M059J (cell line): Measurements from ENCODE around the gene SLC39A9. TPM values are rescaled to one million over a fixed set of nuclear protein-coding genes. Genes with fewer than 3 reads are reported as not detected.
A peak's percentile ranks its signal among the peaks of the same experiment; 100 is the strongest.
"Not testable (repeated sequence)": the region's sequence is repeated elsewhere in the genome, so short reads cannot be mapped to it uniquely, and the experiment has no call there.

Experiments used
- DNase-seq: peaks from one replicate; pipeline ENCODE4 v3.0.0-alpha.2; 2012; ENCODE audit warnings: low read depth
- total RNA-seq: library from RNA; depleted of rRNA; stranded (reverse); fragments of >200 nt; shearing (Covaris generic); gene quantifications from 2 replicates; pipeline ENCODE4 v1.2.3, GENCODE V29; 2014

SLC39A9 gene
- total RNA-seq, 1 experiment from 2014 or later, result 108 TPM

- peak; percentile 22 for DNase-seq
Observed at GRCh38 chr14:69475194-69475818, 76.8 kb downstream of the SLC39A9 start.

DNA sequence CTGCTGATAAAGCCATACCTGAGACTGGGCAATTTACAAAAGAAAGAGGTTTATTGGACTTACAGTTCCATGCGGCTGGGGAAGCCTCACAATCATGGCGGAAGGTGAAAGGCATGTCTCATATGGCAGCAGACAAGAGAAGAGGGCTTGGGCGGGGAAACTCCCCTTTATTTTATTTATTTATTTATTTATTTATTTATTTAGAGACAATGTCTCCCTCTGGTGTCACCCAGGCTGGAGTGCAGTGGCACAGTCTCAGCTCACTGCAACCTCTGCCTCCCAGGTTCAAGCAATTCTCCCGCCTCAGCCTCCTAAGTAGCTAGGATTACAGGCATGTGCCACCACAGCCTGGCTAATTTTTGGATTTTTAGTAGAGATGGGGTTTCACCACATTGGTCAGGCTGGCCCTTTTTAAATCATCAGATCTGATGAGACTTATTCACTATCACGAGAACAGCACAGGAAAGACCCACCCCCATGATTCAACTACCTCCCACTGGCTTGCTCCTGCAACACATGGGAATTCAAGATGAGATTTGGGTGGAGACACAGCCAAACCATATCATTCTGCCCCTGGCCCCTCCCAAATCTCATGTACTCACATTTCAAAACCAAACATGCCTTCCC lies 78.4 kb downstream of the SLC39A9 start:
- not testable (repeated sequence) for DNase-seq

DNA sequence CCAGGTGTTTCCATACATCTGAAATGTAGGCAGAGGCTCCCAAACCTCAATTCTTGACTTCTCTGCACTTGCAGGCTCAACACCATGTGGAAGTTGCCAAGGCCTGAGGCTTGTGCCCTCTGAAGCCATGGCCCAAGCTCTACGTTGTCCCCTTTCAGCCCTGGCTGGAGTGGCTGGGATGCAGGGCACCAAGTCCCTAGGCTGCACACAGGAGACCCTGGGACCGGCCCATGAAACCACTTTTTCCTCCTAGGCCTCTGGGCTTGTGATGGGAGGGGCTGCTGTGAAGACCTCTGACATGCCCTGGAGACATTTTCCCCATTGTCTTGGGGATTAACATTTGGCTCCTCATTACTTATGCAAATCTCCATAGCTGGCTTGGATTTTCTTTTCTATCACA lies 79.6 kb downstream of the SLC39A9 start:
- DNase-seq, result not testable (repeated sequence)

DNA sequence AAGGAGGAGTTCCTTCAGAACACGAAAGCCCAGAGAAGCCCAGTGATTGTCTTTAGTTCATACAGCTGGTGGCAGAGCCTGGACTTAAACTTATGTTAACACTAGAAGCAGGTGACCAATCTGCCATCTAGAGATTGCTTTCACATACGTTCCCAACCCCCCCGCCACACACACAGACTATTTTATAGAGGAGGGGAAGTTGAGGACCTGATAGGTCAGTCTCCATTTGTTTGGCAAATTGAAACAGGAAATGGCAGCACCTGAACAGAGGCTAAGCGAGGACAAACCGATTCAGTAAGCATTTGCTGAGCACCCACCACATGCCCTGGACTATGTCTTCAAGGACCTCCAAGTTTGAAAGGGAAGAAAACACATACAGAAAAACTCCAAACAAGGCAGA lies 81.2 kb downstream of the SLC39A9 start:
- DNase-seq, result no peak

DNA sequence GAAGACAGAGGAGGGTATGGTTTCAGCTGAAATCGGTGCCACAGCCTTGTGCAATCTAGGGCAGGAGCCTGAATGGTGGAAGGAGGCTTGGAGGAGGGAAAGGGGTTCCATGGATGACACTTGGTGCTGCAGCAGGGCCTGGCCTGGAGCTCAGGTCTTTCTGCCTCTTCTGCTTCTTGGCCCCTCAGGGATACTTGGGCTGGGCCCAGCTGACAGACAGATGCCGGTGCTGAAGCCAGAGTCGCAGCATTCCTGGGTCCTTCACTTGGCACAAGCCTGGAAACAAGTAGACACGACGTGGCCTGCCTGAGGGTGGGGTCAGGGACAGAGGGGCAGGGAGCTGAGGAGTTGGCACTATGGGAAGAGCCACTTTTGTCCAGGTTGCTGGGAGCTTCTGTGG lies 81.6 kb downstream of the SLC39A9 start:
- no peak for DNase-seq

DNA sequence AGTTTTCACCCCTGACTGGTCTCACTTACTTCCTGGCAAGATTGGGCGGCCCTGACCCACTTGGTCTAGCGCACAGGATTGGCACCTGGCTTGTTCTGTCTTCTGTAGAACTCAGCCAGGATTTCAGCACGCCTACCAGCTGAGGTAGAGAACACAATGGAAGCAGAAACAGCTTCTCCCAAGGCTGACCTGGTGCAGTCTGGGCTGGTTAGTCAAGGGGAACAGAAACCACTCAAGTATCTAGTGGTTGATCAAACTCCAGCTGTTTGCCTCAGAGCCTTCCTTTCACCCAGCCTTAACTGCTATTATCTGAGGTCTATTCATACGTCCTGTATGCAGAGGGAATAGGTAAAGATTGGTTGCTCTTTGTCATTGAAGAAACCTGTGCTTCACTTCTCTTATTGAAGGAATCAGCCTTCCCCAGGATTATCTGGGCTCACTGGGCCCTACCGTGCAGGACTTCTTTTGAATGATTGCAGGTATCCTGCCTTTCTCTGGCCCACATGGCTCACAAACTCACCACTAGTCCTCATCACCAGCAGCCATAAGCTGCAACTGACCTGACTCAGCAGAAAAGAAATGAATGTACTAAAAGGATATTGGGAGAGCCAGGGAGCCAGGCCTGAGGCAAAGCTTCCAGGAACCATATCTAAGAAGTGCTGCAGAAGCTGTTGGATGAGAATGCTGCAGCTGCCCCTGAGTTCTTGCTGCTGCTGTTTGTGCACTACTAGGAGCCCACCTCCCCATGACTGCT lies 83.5 kb downstream of the SLC39A9 start:
- DNase-seq, result no peak

- peak; percentile 22 for DNase-seq
Observed at GRCh38 chr14:69483765-69484443, 85.4 kb downstream of the SLC39A9 start.

DNA sequence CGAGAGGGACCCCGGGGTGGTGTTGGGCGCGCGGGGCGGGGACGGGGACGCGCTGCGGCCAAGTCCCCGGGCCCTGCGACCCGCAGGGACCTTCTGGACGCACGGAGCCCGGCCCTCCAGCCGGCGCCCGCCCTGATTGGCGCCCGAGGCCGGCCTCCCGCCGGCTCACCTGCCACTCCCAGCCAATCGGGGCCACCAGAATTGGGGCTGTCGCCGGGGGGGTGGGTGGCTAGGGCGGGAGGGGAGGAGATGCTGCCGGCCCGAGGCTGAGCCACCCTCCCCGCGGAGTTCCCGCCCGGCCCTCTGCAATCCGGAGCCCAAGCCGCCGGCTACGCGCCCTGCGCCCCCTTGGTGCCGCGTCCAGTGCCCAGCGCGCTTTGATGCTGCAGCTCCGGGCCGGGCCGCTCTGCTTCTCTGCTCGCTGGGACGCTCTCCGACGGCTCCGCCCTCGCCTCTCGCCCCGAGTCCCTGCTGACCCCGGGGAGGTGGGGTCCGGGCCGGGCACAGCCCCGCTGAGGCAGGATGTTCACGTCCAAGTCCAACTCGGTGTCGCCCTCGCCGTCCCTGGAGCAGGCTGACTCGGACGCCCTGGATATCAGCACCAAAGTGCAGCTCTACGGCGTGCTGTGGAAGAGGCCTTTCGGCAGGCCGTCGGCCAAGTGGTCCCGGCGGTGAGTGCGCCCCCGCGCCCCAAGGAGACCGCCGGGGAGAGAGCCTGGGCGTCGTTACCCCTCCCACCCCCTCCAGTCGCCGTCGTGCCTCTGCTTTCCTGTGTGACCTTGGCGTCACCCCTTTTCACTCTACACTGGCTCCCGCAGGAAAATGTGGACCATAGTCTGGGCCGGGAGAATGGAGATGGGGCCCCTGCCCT lies 86.2 kb downstream of the SLC39A9 start, which contains the start of gene PLEKHD1:
TSS of gene PLEKHD1 (plus strand) at position 285 of the 871 bp plus-strand sequence. CDS start at position 523, 238 bp downstream.
- DNase-seq, result no peak

DNA sequence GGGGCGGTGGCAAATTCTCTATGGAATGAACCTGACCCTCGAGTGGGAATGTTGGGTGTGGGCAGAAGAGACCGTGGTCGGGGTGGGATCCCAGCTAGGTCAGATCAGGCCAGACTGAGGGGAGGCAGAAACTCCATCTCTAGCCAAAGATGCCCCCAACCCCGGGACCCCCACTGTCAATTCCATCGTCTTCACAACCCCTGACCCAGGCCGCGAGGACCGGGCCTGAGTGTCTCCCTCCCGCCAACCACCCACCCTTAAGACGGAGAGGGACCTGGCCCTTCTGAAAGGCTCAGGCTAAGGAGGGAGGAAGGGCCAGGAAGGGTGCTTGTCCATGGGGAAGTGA lies 86.8 kb downstream of the SLC39A9 start:
- DNase-seq, result no peak

- no peak for DNase-seq
Observed at GRCh38 chr14:69485701-69486100, 87.2 kb downstream of the SLC39A9 start.

GRCh38 chr14:69487226-69487625 lies 88.7 kb downstream of the SLC39A9 start:
- no peak for DNase-seq

DNA sequence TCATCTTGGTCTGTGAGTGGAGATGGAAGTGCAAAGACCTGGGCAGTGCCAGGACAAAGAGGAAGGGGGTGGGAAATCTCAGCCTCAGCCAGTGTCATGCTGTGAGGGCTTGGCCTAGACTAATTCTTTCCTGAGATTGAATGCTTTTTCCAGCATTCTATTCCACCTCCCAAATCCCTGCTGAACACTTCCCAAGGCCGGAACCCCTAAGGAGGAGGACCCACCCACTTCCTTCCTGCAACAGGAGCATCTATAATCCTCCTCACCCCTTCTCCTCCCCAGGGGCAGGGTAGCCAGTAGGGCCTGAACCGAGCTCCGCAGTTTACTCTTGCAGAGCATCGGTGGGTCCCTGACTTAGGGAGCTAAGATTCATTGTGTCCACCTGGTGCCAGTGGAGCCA lies 89.3 kb downstream of the SLC39A9 start:
- DNase-seq, result no peak

DNA sequence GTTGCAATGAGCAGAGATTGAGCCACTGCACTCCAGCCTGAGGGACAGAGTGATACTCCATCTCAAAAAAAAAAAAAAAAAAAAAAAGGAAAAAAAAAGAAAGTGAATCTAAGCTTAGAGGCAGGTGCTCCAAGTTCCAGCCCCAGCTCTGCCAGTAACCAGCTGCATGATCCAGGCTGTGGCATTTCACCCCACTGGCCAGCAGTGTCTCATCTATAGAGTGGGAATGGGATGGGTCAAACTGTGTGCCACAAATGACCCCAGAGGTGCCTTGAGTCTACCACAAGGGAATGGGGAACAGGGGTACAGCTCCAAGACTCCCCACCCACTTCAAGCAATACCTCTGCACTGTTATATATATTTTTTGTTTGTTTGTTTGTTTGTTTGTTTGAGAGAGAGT lies 91.0 kb downstream of the SLC39A9 start:
- no peak for DNase-seq

GRCh38 chr14:69490219-69490918 lies 91.9 kb downstream of the SLC39A9 start:
- no peak for DNase-seq

DNA sequence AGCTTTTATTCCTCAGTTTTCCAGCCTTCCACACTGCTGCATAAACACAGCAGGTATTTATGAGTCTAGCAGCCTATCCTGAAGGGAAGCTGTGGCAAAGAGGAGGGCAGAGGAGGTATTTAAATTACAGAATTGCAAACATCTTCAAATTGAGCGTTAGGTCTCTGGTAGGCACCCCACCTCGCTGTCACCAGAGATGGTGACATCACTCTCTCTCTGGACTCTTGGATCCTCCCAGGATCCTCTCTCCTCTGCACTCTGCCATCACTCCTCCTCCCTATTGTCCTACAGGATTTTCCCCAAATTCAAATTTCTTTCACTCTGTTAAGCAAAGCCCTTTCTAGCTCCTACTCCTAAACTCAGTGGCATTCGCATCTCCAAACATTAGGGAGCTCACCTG lies 92.7 kb downstream of the SLC39A9 start:
- DNase-seq, result no peak

DNA sequence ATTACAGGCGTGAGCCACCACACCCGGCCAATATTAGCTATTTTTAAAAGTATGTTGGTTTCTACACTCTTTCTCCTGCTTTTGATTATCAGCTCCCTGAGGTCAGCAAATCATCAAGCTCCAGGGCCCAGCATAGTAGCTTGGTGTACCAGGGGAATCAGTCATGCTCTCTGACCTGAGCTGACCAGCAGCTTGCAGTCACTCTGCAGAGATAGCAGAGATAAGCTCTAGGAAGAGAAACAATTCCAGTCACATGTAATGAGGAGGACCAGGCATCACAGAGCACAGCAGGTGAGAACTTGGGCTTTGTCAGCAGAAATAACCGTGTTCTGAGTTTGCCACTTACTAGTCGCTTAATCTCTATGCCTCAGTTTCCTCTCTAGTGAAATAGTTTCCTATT lies 94.5 kb downstream of the SLC39A9 start:
- DNase-seq, result no peak

DNA sequence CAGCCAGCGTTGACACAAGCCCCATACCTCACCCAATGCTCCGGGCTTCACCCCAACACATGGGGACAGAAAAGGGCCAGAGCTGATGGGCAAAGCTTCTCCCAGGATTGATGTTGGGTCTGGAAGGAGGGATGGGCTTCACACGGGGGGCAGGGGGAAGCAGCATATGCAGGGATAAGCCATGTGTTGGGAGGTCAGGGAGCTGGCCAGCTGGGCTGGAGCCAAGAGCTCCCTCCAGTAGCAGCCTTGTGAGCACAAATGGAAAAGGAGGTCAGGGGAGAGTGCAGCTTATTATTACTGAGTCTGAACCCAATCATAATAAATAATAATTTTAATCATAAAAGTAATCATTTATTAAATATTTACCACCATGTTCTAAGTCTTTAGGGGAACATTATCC lies 95.3 kb downstream of the SLC39A9 start:
- no peak for DNase-seq

GRCh38 chr14:69495341-69495921 lies 96.9 kb downstream of the SLC39A9 start:
- no peak for DNase-seq

GRCh38 chr14:69497866-69498265 lies 99.4 kb downstream of the SLC39A9 start:
- DNase-seq, result not testable (repeated sequence)

DNA sequence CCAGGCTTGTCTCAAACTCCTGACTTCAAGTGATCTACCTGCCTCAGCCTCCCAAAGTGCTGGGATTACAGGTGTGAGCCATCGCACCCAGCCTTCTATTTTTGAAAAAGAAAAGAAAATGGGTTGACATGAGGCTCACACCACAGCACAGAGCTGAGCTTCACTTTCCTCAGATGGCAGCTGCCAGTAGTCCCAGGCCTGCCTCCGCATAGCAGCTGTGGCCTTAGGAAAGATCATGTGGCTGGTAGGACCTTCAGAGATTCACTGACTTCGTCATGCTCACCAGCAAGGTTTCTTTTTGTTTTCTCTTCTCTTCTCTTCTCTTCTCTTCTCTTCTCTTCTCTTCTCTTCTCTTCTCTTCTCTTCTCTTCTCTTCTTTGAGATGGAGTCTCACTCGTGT lies 99.8 kb downstream of the SLC39A9 start:
- not testable (repeated sequence) for DNase-seq
